ENCODE measurements around the gene AGO3.
"Not testable (repeated sequence)": the region's sequence is repeated elsewhere in the genome, so short reads cannot be mapped to it uniquely, and the experiment has no call there.

AGO3 gene

GRCh38 chr1:35924838-35925237 is 6.1 kb upstream of the AGO3 start:
- DNase-seq (ENCODE audit: low read depth in 4 of 4, low spot score in 1 of 4): no peak

GRCh38 chr1:35925741-35926140 is 5.2 kb upstream of the AGO3 start:
- no peak for DNase-seq (ENCODE audit: low read depth in 4 of 4, low spot score in 1 of 4)

GRCh38 chr1:35927472-35927871 is 3.4 kb upstream of the AGO3 start:
- DNase-seq (ENCODE audit: low read depth in 4 of 4, low spot score in 1 of 4): no peak

- no peak for DNase-seq (ENCODE audit: low read depth in 4 of 4, low spot score in 1 of 4)
Observed at GRCh38 chr1:35929730-35930592, 944 bp upstream of the AGO3 start.

GRCh38 chr1:35931446-35932157 is 697 bp downstream of the AGO3 start:
- no peak for DNase-seq (ENCODE audit: low read depth in 4 of 4, low spot score in 1 of 4)

GRCh38 chr1:35932158-35932636 is 1.3 kb downstream of the AGO3 start:
- DNase-seq (ENCODE audit: low read depth in 4 of 4, low spot score in 1 of 4): no peak

- DNase-seq (ENCODE audit: low read depth in 4 of 4, low spot score in 1 of 4): no peak
Observed at GRCh38 chr1:35932941-35933340, 2.0 kb downstream of the AGO3 start.

- no peak for DNase-seq (ENCODE audit: low read depth in 4 of 4, low spot score in 1 of 4)
Observed at GRCh38 chr1:35935442-35936388, 4.8 kb downstream of the AGO3 start.

GRCh38 chr1:35936838-35937237 is 5.9 kb downstream of the AGO3 start:
- DNase-seq (ENCODE audit: low read depth in 4 of 4, low spot score in 1 of 4): no peak

- DNase-seq (ENCODE audit: low read depth in 4 of 4, low spot score in 1 of 4): no peak
Observed at GRCh38 chr1:35939484-35939883, 8.6 kb downstream of the AGO3 start.

GRCh38 chr1:35945327-35945726 is 14.4 kb downstream of the AGO3 start:
- DNase-seq (ENCODE audit: low read depth in 4 of 4, low spot score in 1 of 4): no peak

- no peak for DNase-seq (ENCODE audit: low read depth in 4 of 4, low spot score in 1 of 4)
Observed at GRCh38 chr1:35947547-35947946, 16.6 kb downstream of the AGO3 start.

- DNase-seq (ENCODE audit: low read depth in 4 of 4, low spot score in 1 of 4): no peak
Observed at GRCh38 chr1:35958558-35958957, 27.7 kb downstream of the AGO3 start.

GRCh38 chr1:35959304-35959703 is 28.4 kb downstream of the AGO3 start:
- DNase-seq (ENCODE audit: low read depth in 4 of 4, low spot score in 1 of 4): no peak

- no peak for DNase-seq (ENCODE audit: low read depth in 4 of 4, low spot score in 1 of 4)
Observed at GRCh38 chr1:35962952-35963351, 32.0 kb downstream of the AGO3 start.

GRCh38 chr1:35964277-35964676 is 33.4 kb downstream of the AGO3 start:
- not testable (repeated sequence) for DNase-seq (ENCODE audit: low read depth in 4 of 4, low spot score in 1 of 4)

GRCh38 chr1:35968396-35968795 is 37.5 kb downstream of the AGO3 start:
- no peak for DNase-seq (ENCODE audit: low read depth in 4 of 4, low spot score in 1 of 4)

GRCh38 chr1:35971601-35972000 is 40.7 kb downstream of the AGO3 start:
- no peak for DNase-seq (ENCODE audit: low read depth in 4 of 4, low spot score in 1 of 4)

- not testable (repeated sequence) for DNase-seq (ENCODE audit: low read depth in 4 of 4, low spot score in 1 of 4)
Observed at GRCh38 chr1:35972631-35973030, 41.7 kb downstream of the AGO3 start.

GRCh38 chr1:35980090-35980489 is 49.2 kb downstream of the AGO3 start:
- DNase-seq (ENCODE audit: low read depth in 4 of 4, low spot score in 1 of 4): no peak

GRCh38 chr1:35988237-35988636 is 57.3 kb downstream of the AGO3 start:
- no peak for DNase-seq (ENCODE audit: low read depth in 4 of 4, low spot score in 1 of 4)
